Keratinocyte (primary cell): Measurements from ENCODE around the gene ADM. TPM values are rescaled to one million over a fixed set of nuclear protein-coding genes. Genes with fewer than 3 reads are reported as not detected.

Experiments
- DNase-seq: peaks from one replicate; pipeline ENCODE4 v3.0.0-alpha.2; 2011; ENCODE audit warnings: low read depth, missing footprints, low spot score
- FAIRE-seq: peaks from 2 replicates; lab custom pipeline; 2011; peaks lifted over from hg19 to GRCh38; lab: Jason Lieb, UNC
- H2AFZ ChIP-seq: 2 replicates; pipeline ENCODE4 v1.6.0; 2012; ENCODE audit warnings: low read length, control low read depth, inconsistent platforms; ENCODE audit not compliant: control insufficient read depth
- H3K27ac ChIP-seq: 2 replicates; pipeline ENCODE4 v1.5.1; 2011; ENCODE audit warnings: low read length; ENCODE audit not compliant: control insufficient read depth, insufficient read depth
- H3K27me3 ChIP-seq: 3 replicates; pipeline ENCODE4 v1.6.0; 2011; ENCODE audit warnings: low read length; ENCODE audit not compliant: control insufficient read depth, insufficient read depth; ENCODE audit errors: extremely low read depth
- H3K36me3 ChIP-seq, 2 experiments: 2 replicates in 1 of 2; 3 replicates in 1 of 2; pipeline ENCODE4 v1.5.1; 2011; ENCODE audit warnings: low read length in 2 of 2, mild to moderate bottlenecking in 1 of 2; ENCODE audit not compliant: control insufficient read depth in 2 of 2, insufficient read depth in 2 of 2; ENCODE audit errors: extremely low read depth in 1 of 2
- H3K4me1 ChIP-seq: 3 replicates; pipeline ENCODE4 v1.5.1; 2011; ENCODE audit warnings: low read length; ENCODE audit not compliant: control insufficient read depth, insufficient read depth; ENCODE audit errors: extremely low read depth
- H3K4me2 ChIP-seq: 3 replicates; pipeline ENCODE4 v1.6.0; 2011; ENCODE audit warnings: low read depth, low read length; ENCODE audit not compliant: control insufficient read depth, insufficient read depth; ENCODE audit errors: extremely low read depth
- H3K4me3 ChIP-seq, 3 experiments: fragments of 200-600 bp in 1 of 3; sonication (generic) in 1 of 3; 2 replicates in 2 of 3; 3 replicates in 1 of 3; pipeline ENCODE4 v1.5.1; 2011 to 2016; ENCODE audit warnings: low read length in 3 of 3, mild to moderate bottlenecking in 3 of 3, control low read depth in 2 of 3, inconsistent platforms in 1 of 3, low read depth in 1 of 3, mixed read lengths in 1 of 3, mixed run types in 1 of 3, moderate library complexity in 1 of 3; ENCODE audit not compliant: control insufficient read depth in 2 of 3, insufficient read depth in 2 of 3; ENCODE audit errors: extremely low read depth in 1 of 3
- H3K79me2 ChIP-seq: 2 replicates; pipeline ENCODE4 v1.6.0; 2012; ENCODE audit warnings: low read length; ENCODE audit not compliant: control insufficient read depth, insufficient read depth
- H3K9ac ChIP-seq: 3 replicates; pipeline ENCODE4 v1.6.0; 2011; ENCODE audit warnings: low read length; ENCODE audit not compliant: control insufficient read depth, insufficient read depth; ENCODE audit errors: extremely low read depth
- H3K9me1 ChIP-seq: 3 replicates; pipeline ENCODE4 v1.6.0; 2011; ENCODE audit warnings: low read length; ENCODE audit not compliant: control insufficient read depth, insufficient read depth; ENCODE audit errors: extremely low read depth
- H3K9me3 ChIP-seq: 2 replicates; pipeline ENCODE4 v1.5.1; 2012; ENCODE audit warnings: low read depth, low read length; ENCODE audit not compliant: control insufficient read depth
- H4K20me1 ChIP-seq: 3 replicates; pipeline ENCODE4 v1.6.0; 2011; ENCODE audit warnings: low read length; ENCODE audit not compliant: control insufficient read depth, insufficient read depth; ENCODE audit errors: extremely low read depth
- EZH2 ChIP-seq: IDR thresholded peaks from one replicate; pipeline ENCODE4 v1.6.1; 2012; ENCODE audit warnings: inconsistent platforms, mild to moderate bottlenecking, low read length, moderate library complexity
- dilution Hi-C: fragments of 300-500 bp; cut with MboI; formaldehyde crosslinking; loops from one replicate; pipeline ENCODE4 v1.7.0; 2020; ENCODE audit warnings: low sequenced_read_pairs; ENCODE audit not compliant: extremely low pct_ligation_motif_present
- polyA plus RNA-seq, 5 experiments: library from polyadenylated mRNA; depleted of rRNA in 3 of 5; stranded (reverse) in 3 of 5; stranded (forward) in 1 of 5; unstranded in 1 of 5; fragments of >200 nt; gene quantifications; 1 replicate in 1 of 5; 2 replicates in 3 of 5; 3 replicates in 1 of 5; pipeline versions ENCODE4 v1.2.1 to v1.2.3, GENCODE V29; 2011 to 2012; ENCODE audit warnings: missing spikeins in 2 of 5, low read depth in 1 of 5, low replicate concordance in 1 of 5
- TF ChIP-seq, protein P1 (sequence below), 3 experiments: IDR thresholded peaks in 1 of 3; conservative IDR thresholded peaks in 1 of 3; optimal IDR thresholded peaks in 1 of 3; 2 replicates in 2 of 3; 3 replicates in 1 of 3; pipeline versions ENCODE3 to v1.5.1; 2011; ENCODE audit warnings: low read length in 3 of 3, mild to moderate bottlenecking in 3 of 3, moderate library complexity in 2 of 3, control low read depth in 1 of 3, inconsistent platforms in 1 of 3; ENCODE audit not compliant: insufficient read depth in 2 of 3; ENCODE audit errors: extremely low read depth in 1 of 3

Gene ADM
- polyA plus RNA-seq, 1 donor (not counting 4 experiments of a cell fraction or from before 2014, with no cell fraction given), result 57.9 TPM

DNA sequence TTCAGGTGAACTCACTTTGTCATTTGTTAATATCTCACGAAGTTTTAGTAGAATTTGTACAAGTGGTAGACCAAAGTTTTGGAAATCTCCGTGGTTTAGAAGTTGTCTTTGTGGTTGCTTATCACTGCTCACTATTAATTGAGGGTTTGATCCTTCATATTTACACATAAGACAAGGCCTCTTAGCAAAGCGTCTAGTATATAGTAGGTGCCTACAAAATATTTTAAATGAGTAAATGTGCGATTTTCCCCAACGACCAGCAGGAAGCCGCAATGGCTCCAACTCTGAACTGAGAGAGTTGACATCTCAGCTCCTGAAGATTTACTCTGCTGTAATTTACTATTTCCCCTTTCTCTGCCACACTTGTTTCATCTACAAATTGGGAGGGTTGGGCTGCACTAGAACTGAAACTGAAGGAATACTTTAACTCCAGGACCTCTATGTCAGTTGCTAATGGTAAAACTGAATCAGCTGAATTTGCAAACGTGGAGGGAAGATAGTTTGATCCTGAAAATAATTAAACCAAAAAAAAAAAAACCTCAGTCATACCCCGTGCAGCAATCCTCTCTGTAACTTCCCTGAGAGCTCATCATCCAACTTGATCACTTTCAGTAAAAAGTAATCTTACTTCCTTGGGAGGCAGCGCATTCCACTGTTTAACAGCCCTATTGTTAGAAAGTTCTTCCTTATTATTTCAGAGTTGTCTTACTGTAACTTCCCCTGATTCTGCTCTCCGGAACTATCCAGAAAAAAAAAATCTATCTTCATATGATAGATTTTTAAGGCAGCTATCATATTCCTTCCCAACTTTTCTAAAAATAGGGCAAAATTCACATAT is 9.6 kb upstream of the ADM start:
- H2AFZ ChIP-seq, result peak overlapping the region; percentile 89
- H3K79me2 ChIP-seq, result peaks cover 27% of the 10 kb centered on the region
- no peaks in the 10 kb centered on the region for H3K9me3 ChIP-seq
- peaks cover 0 to 4% of the 10 kb centered on the region in 2 experiments for H3K36me3 ChIP-seq
- DNase-seq, result no peak
- peak overlapping the region; percentile 93 for H3K4me2 ChIP-seq
- H4K20me1 ChIP-seq, result no peaks in the 10 kb centered on the region
- FAIRE-seq, result no peak
- no peak for TF ChIP-seq EZH2
- TF ChIP-seq, protein P1, sequence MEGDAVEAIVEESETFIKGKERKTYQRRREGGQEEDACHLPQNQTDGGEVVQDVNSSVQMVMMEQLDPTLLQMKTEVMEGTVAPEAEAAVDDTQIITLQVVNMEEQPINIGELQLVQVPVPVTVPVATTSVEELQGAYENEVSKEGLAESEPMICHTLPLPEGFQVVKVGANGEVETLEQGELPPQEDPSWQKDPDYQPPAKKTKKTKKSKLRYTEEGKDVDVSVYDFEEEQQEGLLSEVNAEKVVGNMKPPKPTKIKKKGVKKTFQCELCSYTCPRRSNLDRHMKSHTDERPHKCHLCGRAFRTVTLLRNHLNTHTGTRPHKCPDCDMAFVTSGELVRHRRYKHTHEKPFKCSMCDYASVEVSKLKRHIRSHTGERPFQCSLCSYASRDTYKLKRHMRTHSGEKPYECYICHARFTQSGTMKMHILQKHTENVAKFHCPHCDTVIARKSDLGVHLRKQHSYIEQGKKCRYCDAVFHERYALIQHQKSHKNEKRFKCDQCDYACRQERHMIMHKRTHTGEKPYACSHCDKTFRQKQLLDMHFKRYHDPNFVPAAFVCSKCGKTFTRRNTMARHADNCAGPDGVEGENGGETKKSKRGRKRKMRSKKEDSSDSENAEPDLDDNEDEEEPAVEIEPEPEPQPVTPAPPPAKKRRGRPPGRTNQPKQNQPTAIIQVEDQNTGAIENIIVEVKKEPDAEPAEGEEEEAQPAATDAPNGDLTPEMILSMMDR (optimal IDR thresholded peaks at IDR 0.05 in 1 of 3, IDR thresholded peaks at IDR 0.05 in 1 of 3, conservative IDR thresholded peaks at IDR 0.05 in 1 of 3; ENCODE audit: extremely low read depth in 1 of 3, insufficient read depth in 2 of 3, low read length in 3 of 3), result no peak
- peaks cover 26% of the 10 kb centered on the region for H3K4me1 ChIP-seq
- peak overlapping the region; percentile 87 for H3K9ac ChIP-seq
- peak overlapping the region; percentile 24 for H3K27ac ChIP-seq
- no peaks in the 10 kb centered on the region for H3K9me1 ChIP-seq
- dilution Hi-C loops, result no loop called here
- no peaks in the 10 kb centered on the region for H3K27me3 ChIP-seq
- H3K4me3 ChIP-seq, result peak overlapping the region; percentile 68 to 94 (median 74)

DNA sequence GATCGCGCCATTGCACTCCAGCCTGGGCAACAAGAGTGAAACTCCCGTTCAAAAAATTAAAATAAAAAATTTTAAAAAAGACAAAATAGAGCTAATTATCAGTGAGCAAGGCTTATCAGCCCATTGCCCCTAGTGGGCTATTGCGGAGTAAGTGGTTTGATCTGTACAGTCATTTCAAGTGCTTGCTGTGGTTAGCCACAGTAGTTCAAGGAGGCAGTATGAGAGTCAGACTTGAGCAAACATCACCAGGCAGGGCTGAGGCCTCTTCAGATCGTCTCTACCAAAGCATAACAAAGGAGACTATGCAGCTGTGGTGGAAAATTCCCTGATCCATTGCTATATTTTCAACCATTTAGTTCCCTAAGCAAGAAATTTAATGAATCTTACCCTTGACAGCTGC is 6.5 kb upstream of the ADM start:
- Histone ChIP-seq H3K9me3 (no peaks in the 10 kb centered on the region), H4K20me1 (no peaks in the 10 kb centered on the region), H2AFZ (no peak overlapping the region), H3K27ac (no peak overlapping the region), H3K4me1 (peaks cover 28% of the 10 kb centered on the region), H3K27me3 (no peaks in the 10 kb centered on the region), H3K79me2 (peaks cover 5% of the 10 kb centered on the region), H3K36me3 (peaks cover 0 to 3% of the 10 kb centered on the region in 2 experiments), H3K9me1 (no peaks in the 10 kb centered on the region), H3K4me3 (no peak overlapping the region), H3K9ac (no peak overlapping the region), H3K4me2 (no peak overlapping the region)
- TF ChIP-seq EZH2, result no peak
- TF ChIP-seq, protein P1 (optimal IDR thresholded peaks at IDR 0.05 in 1 of 3, IDR thresholded peaks at IDR 0.05 in 1 of 3, conservative IDR thresholded peaks at IDR 0.05 in 1 of 3; ENCODE audit: extremely low read depth in 1 of 3, insufficient read depth in 2 of 3, low read length in 3 of 3), result peak in 1 of 3 experiments; percentile 17
- dilution Hi-C loops, result no loop called here
- FAIRE-seq, result no peak
- no peak for DNase-seq
